GM18907 (cell line): ENCODE data around the gene ALX4.
A peak's percentile ranks its signal among the peaks of the same experiment; 100 is the strongest.

Source experiments
- ATAC-seq: cut with Tn5 transposase; IDR thresholded peaks from one replicate; pipeline ENCODE4 v1.9.1; 2021; ENCODE audit warnings: mild to moderate bottlenecking, moderate library complexity; ENCODE audit not compliant: unreplicated experiment

Gene ALX4

DNA sequence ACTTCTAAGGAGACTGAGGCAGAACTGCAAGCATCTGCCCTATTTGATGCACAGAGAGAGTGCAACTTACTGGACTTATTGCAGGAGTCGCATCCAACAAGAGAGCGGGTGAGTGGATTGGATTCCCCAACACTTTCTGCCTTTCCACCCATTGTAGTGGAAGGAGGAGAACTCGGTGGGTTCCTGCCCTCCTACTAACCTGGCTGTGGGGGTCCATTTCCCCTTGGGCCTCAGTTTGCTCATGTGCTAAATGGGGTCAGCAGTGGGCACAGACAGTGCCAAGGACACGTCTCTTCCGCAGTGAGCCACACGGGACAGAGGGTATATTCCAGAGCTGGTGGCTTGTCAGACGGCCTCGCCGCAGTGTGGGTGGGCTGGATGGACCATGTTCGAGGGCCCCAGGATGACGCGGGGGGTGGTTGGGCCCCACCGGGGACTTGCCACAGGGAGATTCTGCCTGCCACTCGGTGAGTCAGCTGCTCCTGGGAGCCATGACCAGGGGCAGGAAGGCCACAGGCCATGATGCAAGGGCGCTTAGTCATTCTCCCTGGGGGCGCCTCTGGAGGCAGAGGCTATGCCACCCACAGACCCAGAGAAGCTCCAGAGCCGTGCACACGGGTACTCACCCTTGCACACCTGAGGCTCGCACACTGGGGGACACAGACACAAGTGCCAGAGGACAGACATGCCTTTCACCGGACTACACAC lies 8.2 kb downstream of the ALX4 start:
- no peak for ATAC-seq

- ATAC-seq = no peak
These were observed 8.9 kb downstream of the ALX4 start for GRCh38 chr11:44300844-44301563.

GRCh38 chr11:44298862-44299261 lies 11.1 kb downstream of the ALX4 start:
- no peak for ATAC-seq

DNA sequence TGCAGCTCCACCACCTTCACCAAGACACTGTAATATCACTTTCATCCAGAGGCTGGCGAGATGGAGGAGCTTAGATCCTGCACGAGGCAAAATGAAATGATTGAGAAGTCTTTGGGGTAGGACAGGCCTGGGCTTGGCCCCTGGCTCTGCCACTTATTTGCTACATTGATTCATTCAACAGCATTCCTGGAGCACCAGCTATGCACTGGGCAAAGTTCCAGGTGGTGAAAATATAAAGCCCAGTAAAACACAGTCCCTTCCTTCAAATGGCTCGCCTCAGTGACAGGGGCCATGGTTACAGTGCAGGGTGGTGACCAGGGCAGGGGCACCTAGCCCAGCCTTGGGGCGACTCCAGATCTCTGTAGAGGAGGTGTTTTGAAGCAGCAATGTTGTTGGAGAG lies 19.7 kb downstream of the ALX4 start:
- no peak for ATAC-seq

- ATAC-seq = no peak
These were observed 21.8 kb downstream of the ALX4 start for GRCh38 chr11:44288133-44288526.

DNA sequence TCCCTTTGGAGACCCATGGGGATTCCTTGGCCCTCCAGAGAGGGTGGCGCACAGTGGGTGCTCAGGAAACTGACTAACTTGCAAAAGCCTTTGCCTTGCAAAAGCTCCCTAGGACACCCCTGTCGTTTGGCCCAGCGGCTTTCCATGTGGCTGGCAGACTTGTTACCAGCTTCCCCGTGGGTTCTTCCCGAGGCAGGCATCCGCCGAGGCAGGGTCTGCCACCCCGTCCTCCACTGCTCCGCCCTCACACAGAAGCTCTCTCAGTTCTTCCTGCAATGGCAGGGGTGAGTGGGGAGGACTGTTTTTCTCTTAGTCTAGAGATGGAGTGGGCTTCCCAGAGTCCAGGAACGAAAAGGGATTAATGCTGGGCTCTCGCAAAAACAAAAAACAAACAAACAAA lies 23.0 kb downstream of the ALX4 start:
- no peak for ATAC-seq

DNA sequence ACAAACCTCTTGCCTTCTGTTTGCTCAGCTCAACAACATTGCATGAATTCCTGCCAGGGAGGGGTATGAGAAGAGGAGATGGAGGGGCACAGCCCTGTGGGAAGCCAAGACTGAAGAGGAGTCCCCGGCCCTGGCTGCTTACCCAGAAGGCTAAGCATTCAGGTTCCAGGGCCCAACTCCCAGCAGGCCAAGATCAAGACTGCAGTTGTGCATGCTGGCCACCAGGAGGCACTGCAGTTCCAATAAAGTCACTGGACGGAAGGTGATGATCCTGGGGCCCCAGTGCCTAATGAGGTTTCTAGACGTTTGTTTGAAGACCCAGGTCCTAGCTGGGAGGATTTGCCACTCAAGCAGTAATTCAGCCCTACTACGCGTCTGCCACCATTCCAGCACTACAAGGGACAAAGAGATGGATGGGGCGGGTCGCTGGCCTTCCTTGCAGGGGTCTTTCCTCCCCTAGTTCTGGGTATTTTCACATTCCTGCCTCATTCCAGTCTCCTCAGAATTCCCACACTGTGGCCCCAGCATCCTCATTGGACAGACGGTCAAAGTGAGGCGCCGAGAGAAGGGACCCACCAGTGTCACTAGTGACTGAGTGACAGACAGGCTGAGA lies 23.6 kb downstream of the ALX4 start:
- peak; percentile 64 for ATAC-seq

GRCh38 chr11:44285756-44286155 lies 24.2 kb downstream of the ALX4 start:
- ATAC-seq = no peak

DNA sequence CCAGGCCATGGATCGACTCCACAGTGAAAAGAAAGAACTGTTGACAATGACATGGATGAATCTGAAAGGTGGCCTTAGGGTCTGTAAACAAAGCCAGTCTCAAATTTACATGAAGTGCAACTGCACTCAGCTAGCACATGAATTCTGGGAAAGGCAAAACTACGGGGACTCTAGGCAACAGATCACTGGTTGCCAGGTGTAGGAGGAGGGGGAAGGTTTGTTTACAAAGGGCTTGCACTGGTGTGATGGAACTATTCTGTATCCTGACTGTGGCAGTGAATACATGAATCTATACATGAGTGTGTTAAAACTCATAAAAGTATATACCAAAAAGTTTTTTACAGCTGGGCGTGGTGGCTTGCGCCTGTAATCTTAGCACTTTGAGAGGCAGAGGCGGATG lies 27.3 kb downstream of the ALX4 start:
- ATAC-seq = no peak

DNA sequence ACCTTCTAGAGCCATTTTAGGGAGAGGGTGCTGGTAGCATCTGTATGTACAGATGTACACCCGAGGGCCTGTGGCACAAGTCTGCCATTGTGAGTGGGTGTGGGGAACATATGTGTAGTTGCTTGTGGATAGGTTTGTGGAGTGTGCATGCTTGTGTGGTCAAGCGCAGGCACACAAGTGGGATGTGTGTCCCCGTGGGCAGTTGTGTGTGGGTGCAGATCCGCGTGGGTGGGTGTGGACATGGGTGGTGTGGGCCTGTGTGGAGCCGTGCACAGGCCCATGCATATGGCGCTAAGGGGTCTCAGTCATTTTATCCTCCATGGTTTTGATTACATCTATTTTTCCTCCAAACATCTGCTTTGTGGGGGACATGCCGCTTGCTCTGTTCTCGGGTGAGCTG lies 28.8 kb downstream of the ALX4 start:
- ATAC-seq = no peak

GRCh38 chr11:44280257-44280656 lies 29.7 kb downstream of the ALX4 start:
- no peak for ATAC-seq

- no peak for ATAC-seq
These were observed 30.5 kb downstream of the ALX4 start for GRCh38 chr11:44279483-44279882.

DNA sequence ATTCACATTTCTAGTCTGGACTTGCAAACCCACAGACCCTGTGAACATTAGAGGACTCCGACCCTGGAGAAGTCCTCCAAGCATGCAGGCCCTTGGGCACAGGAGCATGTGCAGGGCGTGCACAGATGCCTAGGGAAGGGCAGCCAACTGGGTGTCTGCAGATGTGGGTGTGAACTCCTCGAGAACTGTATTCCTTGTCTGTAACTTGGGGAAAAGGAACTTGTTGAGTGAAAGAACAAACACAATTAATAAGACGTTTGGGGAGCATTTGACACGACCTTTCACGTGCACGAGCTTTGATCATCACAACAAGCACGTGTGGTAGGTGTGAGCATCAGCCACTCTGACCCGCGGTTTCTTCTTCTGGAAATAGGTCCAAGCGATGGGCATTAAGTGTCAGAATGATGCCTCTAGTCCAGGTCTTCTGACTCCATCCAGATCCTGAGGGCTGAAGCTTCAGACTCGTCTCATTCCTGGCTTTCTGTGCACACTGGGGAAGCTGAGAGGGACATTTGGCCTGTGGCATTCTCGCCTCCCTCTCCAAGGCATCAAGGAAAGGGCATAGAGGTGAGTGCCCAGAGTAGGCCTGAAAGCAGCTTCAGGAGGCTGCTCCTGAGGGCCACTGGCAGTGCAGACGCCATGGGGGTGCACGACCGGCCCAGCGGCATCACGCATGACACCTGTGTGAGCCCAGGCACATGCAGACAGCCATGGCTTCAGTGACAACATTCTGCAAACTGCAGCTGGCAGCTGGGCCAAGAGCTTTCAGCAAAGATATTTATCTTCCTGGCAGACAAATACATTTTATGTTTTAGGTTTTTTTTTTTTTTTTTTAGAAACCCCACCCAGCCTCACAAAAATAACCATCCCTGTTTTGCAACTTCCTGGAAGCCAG lies 32.5 kb downstream of the ALX4 start:
- no peak for ATAC-seq

GRCh38 chr11:44275961-44276550 lies 33.9 kb downstream of the ALX4 start:
- ATAC-seq = no peak

DNA sequence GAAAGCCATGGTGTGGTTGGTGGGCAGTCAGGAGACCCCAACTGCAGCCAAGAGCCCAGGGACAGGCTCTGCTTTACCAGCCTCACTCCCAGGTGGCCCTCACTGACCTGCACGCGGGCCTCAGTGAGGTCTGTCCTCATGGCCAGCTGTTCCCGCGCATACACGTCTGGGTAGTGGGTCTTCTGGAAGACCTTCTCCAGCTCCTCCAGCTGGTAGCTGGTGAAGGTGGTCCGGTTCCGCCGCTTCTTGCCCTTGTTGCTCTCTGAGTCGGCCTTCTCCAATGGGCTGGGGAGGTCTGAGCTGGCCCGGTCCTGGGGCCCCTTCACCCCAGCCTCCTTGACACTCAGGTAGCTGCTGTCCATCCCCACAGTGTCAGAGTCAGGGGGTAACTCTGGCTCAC lies 34.7 kb downstream of the ALX4 start:
- ATAC-seq = no peak

- no peak for ATAC-seq
These were observed 35.5 kb downstream of the ALX4 start for GRCh38 chr11:44274404-44274803.

DNA sequence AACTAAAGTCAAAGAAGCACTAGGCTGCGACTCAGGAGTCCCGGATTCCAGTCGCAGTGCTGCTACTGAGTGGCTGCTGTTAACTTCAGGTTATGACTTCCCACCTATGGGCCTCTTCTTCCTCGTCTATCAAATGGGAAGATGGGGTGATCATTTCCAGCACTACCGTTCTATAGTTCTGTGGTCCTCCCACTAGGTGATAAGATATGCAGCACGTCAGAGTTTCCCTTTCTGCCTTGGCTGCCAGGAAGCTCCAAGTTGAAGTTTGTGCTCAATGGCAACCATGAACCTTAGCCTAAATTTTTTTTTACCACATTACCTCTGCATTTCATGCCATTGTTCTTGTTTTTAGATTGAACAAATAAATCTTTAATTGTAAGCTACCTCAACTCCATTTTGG lies 38.7 kb downstream of the ALX4 start:
- ATAC-seq = no peak

- no peak for ATAC-seq
These were observed 39.3 kb downstream of the ALX4 start for GRCh38 chr11:44270403-44271273.

GRCh38 chr11:44269369-44270351 lies 40.3 kb downstream of the ALX4 start:
- no peak for ATAC-seq
